ENCODE measurements around the gene CFAP61.
"Not testable (repeated sequence)": the region's sequence is repeated elsewhere in the genome, so short reads cannot be mapped to it uniquely, and the experiment has no call there.

The CFAP61 gene

GRCh38 chr20:20211988-20212518 lies 159.7 kb downstream of the CFAP61 start:
- no peak for DNase-seq (ENCODE audit: low spot score)

GRCh38 chr20:20212675-20213096 lies 160.4 kb downstream of the CFAP61 start:
- no peak for DNase-seq (ENCODE audit: low spot score)

GRCh38 chr20:20213526-20214121 lies 161.3 kb downstream of the CFAP61 start:
- DNase-seq (ENCODE audit: low spot score), result no peak

- DNase-seq (ENCODE audit: low spot score), result no peak
These were observed 162.5 kb downstream of the CFAP61 start for GRCh38 chr20:20214757-20215275.

GRCh38 chr20:20215976-20216727 lies 163.8 kb downstream of the CFAP61 start:
- DNase-seq (ENCODE audit: low spot score), result no peak

GRCh38 chr20:20216941-20217340 lies 164.6 kb downstream of the CFAP61 start:
- DNase-seq (ENCODE audit: low spot score), result no peak

GRCh38 chr20:20217621-20218020 lies 165.3 kb downstream of the CFAP61 start:
- DNase-seq (ENCODE audit: low spot score), result no peak

GRCh38 chr20:20218106-20218505 lies 165.8 kb downstream of the CFAP61 start:
- DNase-seq (ENCODE audit: low spot score), result not testable (repeated sequence)

GRCh38 chr20:20219016-20219415 lies 166.7 kb downstream of the CFAP61 start:
- no peak for DNase-seq (ENCODE audit: low spot score)

- no peak for DNase-seq (ENCODE audit: low spot score)
These were observed 167.8 kb downstream of the CFAP61 start for GRCh38 chr20:20220134-20220533.

GRCh38 chr20:20223981-20224380 lies 171.6 kb downstream of the CFAP61 start:
- no peak for DNase-seq (ENCODE audit: low spot score)

- no peak for DNase-seq (ENCODE audit: low spot score)
These were observed 172.5 kb downstream of the CFAP61 start for GRCh38 chr20:20224806-20225205.

- no peak for DNase-seq (ENCODE audit: low spot score)
These were observed 173.2 kb downstream of the CFAP61 start for GRCh38 chr20:20225325-20226043.

- DNase-seq (ENCODE audit: low spot score), result no peak
These were observed 174.2 kb downstream of the CFAP61 start for GRCh38 chr20:20226554-20226953.

GRCh38 chr20:20227013-20227571 lies 174.8 kb downstream of the CFAP61 start:
- no peak for DNase-seq (ENCODE audit: low spot score)

- no peak for DNase-seq (ENCODE audit: low spot score)
These were observed 176.0 kb downstream of the CFAP61 start for GRCh38 chr20:20228351-20228750.

- no peak for DNase-seq (ENCODE audit: low spot score)
These were observed 177.3 kb downstream of the CFAP61 start for GRCh38 chr20:20229595-20229994.

- DNase-seq (ENCODE audit: low spot score), result no peak
These were observed 178.4 kb downstream of the CFAP61 start for GRCh38 chr20:20230741-20231140.

- no peak for DNase-seq (ENCODE audit: low spot score)
These were observed 179.4 kb downstream of the CFAP61 start for GRCh38 chr20:20231528-20232298.

- DNase-seq (ENCODE audit: low spot score), result no peak
These were observed 180.7 kb downstream of the CFAP61 start for GRCh38 chr20:20233041-20233514.

GRCh38 chr20:20235681-20236080 lies 183.3 kb downstream of the CFAP61 start:
- no peak for DNase-seq (ENCODE audit: low spot score)

Measured in LoVo (cell line).